Lung (tissue), 12 donors: Measurements from ENCODE around the gene IFNL4. TPM values are rescaled to one million over a fixed set of nuclear protein-coding genes. Genes with fewer than 3 reads are reported as not detected.

Experiments used
- ATAC-seq: fragments of 200-7000 bp; cut with Tn5 transposase; one replicate; pipeline ENCODE4 v1.9.1; 2020; ENCODE audit warnings: moderate number of reproducible peaks; ENCODE audit not compliant: insufficient read depth, low FRiP score
- DNase-seq, 3 donors: peaks; one replicate each; pipeline ENCODE4 v3.0.0-alpha.2; 2013 to 2017
- H3K27ac ChIP-seq, 2 donors: one replicate each; pipeline ENCODE4 v1.5.1; 2013; ENCODE audit warnings: mild to moderate bottlenecking in 2 of 2, moderate library complexity in 2 of 2, control low read depth in 1 of 2, inconsistent platforms in 1 of 2, low read depth in 1 of 2, low read length in 1 of 2
- H3K27me3 ChIP-seq, 3 donors: one replicate each; pipeline ENCODE4 v1.5.1; 2013; ENCODE audit warnings: low read length in 2 of 3; ENCODE audit not compliant: control insufficient read depth in 3 of 3, insufficient read depth in 3 of 3
- H3K36me3 ChIP-seq, 4 donors: one replicate each; pipeline ENCODE4 v1.5.1; 2013; ENCODE audit warnings: low read length in 4 of 4, mild to moderate bottlenecking in 1 of 4, moderate library complexity in 1 of 4; ENCODE audit not compliant: control insufficient read depth in 4 of 4, insufficient read depth in 4 of 4
- H3K4me1 ChIP-seq, 5 donors: one replicate each; pipeline ENCODE4 v1.5.1; 2013; ENCODE audit warnings: low read length in 5 of 5, mild to moderate bottlenecking in 2 of 5, moderate library complexity in 1 of 5; ENCODE audit not compliant: control insufficient read depth in 5 of 5, insufficient read depth in 5 of 5
- H3K4me3 ChIP-seq: one replicate; pipeline ENCODE4 v1.5.1; 2013; ENCODE audit warnings: mild to moderate bottlenecking, control low read depth, moderate library complexity
- H3K9ac ChIP-seq, 2 donors: one replicate each; pipeline ENCODE4 v1.5.1; 2013; ENCODE audit warnings: low read length in 2 of 2, control low read depth in 1 of 2; ENCODE audit not compliant: insufficient read depth in 1 of 2
- H3K9me3 ChIP-seq, 4 donors: one replicate each; pipeline ENCODE4 v1.5.1; 2013; ENCODE audit warnings: low read length in 3 of 4, mild to moderate bottlenecking in 1 of 4, moderate library complexity in 1 of 4; ENCODE audit not compliant: control insufficient read depth in 4 of 4, insufficient read depth in 3 of 4
- CTCF ChIP-seq: IDR thresholded peaks from 2 replicates; pipeline ENCODE4 v1.5.1; 2012; ENCODE audit warnings: mild to moderate bottlenecking; ENCODE audit errors: control extremely low read depth, extremely low read depth
- WGBS, 2 donors: extraction: QIAGEN DNeasy Blood & Tissue Kit; methylation state at CpG; one replicate each; pipeline ENCODE4 v1.1.7; 2013; 5-methylcytosine and 5-hydroxymethylcytosine counted together
- polyA plus RNA-seq, 2 donors: library from polyadenylated mRNA; stranded (reverse); fragments of 200-250 nt; gene quantifications; one replicate each; pipeline ENCODE4 v1.2.1, GENCODE V29; 2013
- total RNA-seq, 2 donors: library from RNA; depleted of rRNA in 1 of 2; stranded (reverse); fragments of >200 nt in 1 of 2; gene quantifications; one replicate each; pipeline ENCODE4 v1.2.1, GENCODE V29; 2014 to 2021
- donor health status: control.
- donor health status: control.
- donor health status: Bipolar disorder and iron deficiency.
- donor health status: healthy.
- donor health status: DM: yes; HTN: yes; CAD: no.

IFNL4 gene
- total and polyA plus RNA-seq, 4 donors: not detected

- no peak overlapping the region for H3K4me3 ChIP-seq
- peaks cover 0 to 13% (median 0%) of the 10 kb centered on the region in 5 donors for H3K4me1 ChIP-seq
- WGBS, 2 donors: 30 to 38% methylated on average over 37 to 39 of the region's 39 CpGs
- H3K27ac ChIP-seq: no peak overlapping the region
- H3K9me3 ChIP-seq: peaks cover 0 to 10% (median 0%) of the 10 kb centered on the region in 4 donors
- DNase-seq (no peak), ATAC-seq (no peak)
- H3K9ac ChIP-seq: no peak overlapping the region
- H3K27me3 ChIP-seq: peaks cover 0 to 31% (median 30%) of the 10 kb centered on the region in 3 donors
- TF ChIP-seq CTCF: no peak
- no peaks in the 10 kb centered on the region for H3K36me3 ChIP-seq
Measured at GRCh38 chr19:39265321-39265916, 16.8 kb upstream of the IFNL4 start.

- H3K27me3 ChIP-seq: peaks cover 0 to 31% (median 30%) of the 10 kb centered on the region in 3 donors
- no peaks in the 10 kb centered on the region for H3K36me3 ChIP-seq
- no peak overlapping the region for H3K27ac ChIP-seq
- H3K4me3 ChIP-seq: no peak overlapping the region
- H3K4me1 ChIP-seq: peaks cover 0 to 13% (median 0%) of the 10 kb centered on the region in 5 donors
- no peak for TF ChIP-seq CTCF
- H3K9ac ChIP-seq: no peak overlapping the region
- ATAC-seq (peak; percentile 41), DNase-seq (peak in 2 of 3 donors; percentile 15 to 52)
- 4 to 6% methylated on average over 74 to 102 of the region's 102 CpGs for WGBS, 2 donors
- H3K9me3 ChIP-seq: peaks cover 0 to 10% (median 0%) of the 10 kb centered on the region in 4 donors
Measured at GRCh38 chr19:39264306-39265290, 15.9 kb upstream of the IFNL4 start.

- no peak for TF ChIP-seq CTCF
- H3K27me3 ChIP-seq: peaks cover 0 to 31% (median 30%) of the 10 kb centered on the region in 3 donors
- DNase-seq: peak in 1 of 3 donors; percentile 6
- no peak for ATAC-seq
- peaks cover 0 to 10% (median 0%) of the 10 kb centered on the region in 4 donors for H3K9me3 ChIP-seq
- no peak overlapping the region for H3K4me3 ChIP-seq
- H3K4me1 ChIP-seq: peaks cover 0 to 13% (median 0%) of the 10 kb centered on the region in 5 donors
- no peak overlapping the region for H3K9ac ChIP-seq
- 22 to 24% methylated on average over 16 to 17 of the region's 17 CpGs for WGBS, 2 donors
- H3K36me3 ChIP-seq: no peaks in the 10 kb centered on the region
- H3K27ac ChIP-seq: no peak overlapping the region
Measured at GRCh38 chr19:39263912-39264305, 15.3 kb upstream of the IFNL4 start.
